CD1c-positive myeloid dendritic cell (primary cell): ENCODE results near the gene THSD4.
"Not testable (repeated sequence)": the region's sequence is repeated elsewhere in the genome, so short reads cannot be mapped to it uniquely, and the experiment has no call there.

Experiments used
- DNase-seq: peaks from one replicate; pipeline ENCODE4 v3.0.0-alpha.2; 2016; ENCODE audit errors: extremely low spot score

Gene THSD4

DNA sequence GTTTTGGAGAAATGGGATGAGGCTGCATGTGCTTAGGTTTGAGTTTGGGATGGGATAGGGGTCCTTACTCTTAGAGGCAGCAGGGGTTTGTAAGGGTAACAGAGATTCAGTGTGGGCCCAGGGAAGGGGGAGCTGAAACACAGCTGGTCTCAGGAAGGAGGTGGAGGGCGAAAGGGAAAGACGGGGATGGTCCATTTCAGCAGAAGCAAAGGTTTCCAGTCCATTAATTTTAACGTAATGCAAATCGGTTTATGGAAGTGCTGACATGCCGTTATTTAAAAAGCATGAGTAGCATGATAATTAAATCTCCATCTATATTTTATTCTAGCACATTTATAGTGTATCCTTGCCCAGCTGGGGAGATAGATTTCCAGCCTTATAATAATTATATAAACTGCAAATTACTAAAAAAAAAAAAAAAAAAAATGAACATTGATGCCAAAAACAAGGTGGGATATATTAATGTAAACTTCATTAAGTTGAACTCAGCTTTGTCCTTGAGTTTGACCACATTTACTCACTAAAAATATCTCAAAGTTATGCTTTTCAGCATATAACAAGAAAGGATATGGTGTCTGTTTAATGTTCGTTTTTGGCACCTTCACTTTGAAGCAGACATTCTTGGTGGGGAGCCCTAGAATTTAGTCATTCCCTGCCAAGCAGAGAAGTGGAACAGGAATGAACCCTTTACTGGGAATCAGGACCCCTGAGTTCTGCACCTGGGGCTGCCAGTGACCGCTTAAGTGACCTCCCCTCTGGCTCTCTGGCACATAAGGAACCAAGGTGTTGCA is 234.7 kb downstream of the THSD4 start:
- DNase-seq = no peak

DNA sequence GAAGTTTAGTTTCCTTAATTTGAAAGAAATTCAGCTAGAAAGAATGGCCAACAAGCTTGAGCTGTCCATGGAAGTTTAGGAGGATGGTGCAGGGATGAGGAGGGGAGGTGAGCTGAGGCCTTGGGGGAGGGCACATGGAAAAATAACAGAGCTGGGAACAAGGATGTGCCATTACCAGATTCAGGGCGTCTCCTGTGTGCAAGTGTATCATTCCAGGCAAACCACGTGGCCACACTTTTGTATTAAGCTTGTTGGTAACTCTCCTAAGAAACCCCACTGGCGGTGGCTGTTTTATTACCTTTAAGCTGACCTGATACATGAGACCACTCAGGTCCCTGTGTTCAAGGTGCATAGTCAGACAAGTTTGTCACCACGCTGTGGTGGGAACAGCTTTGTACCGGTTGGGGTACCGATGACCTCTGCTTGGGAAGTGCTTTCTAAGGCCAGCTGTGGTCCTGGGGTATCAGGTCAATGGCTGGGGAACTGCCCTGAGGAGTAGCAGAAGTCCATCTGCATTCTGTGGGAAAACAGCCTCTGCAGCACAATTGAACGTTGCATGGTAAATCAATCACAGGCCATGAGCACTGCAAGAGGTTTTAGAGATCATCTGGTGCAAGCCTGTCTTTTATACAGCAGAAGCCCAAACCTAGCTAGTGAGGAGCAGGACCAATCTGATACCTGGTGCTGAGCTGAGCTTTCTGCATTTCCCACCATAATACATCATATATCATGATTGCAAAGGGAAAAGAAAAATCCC is 235.5 kb downstream of the THSD4 start:
- no peak for DNase-seq

DNA sequence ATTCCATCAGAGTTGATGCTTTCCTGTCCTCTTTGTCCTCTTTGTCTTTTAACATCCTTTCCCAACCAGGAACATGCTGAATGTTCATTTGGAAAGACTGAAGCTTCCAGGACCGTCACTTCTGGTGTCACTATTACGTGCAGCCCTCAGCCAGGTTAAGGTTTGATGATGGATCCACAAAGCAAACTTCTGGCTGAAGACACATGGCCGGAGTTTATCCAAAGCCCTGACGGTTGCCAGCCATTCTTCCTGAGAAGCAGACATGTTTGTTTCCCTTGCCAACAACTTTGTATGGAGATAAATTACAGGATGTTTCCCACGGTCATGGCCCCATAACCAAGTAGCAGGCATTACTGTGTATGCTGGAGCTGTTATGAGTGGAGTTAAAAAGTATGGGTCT is 236.9 kb downstream of the THSD4 start:
- DNase-seq = no peak

DNA sequence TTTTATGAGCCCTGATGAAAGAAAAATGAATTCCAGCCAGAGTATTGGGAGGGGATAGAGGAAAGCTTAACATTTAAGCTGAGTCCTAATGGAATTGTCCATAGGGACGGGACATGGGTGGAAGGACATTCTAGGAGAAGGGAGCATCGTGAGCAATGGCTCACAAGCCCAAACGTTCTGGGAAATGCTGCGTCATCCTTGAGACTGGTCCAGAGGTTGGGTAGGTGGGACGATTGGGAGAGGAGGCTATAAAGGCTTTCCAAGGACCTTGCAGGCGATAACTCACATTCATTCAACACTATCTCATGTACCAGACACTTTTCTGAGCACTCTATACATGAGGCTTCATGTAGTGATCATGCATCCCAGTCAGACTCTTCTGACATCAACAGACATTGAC is 237.5 kb downstream of the THSD4 start:
- no peak for DNase-seq

DNA sequence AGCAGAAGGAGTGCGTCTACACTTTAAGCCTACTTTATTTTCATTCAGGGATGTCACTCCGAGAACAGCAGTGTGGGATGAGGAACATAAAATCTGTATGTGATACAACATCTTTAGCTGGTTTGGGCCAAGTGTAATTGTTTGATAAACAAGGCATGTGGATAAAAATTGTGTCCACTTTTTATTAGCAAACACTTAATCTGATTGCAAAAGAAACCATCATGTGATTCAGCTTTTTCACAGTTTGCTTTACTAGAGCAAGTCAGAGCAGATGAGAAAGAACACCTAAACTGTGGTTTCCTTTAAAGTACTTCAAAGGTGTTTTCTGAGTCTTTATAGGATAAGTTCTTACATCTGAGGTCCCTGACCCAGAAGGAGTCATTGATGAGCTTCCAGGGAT is 237.9 kb downstream of the THSD4 start:
- no peak for DNase-seq

DNA sequence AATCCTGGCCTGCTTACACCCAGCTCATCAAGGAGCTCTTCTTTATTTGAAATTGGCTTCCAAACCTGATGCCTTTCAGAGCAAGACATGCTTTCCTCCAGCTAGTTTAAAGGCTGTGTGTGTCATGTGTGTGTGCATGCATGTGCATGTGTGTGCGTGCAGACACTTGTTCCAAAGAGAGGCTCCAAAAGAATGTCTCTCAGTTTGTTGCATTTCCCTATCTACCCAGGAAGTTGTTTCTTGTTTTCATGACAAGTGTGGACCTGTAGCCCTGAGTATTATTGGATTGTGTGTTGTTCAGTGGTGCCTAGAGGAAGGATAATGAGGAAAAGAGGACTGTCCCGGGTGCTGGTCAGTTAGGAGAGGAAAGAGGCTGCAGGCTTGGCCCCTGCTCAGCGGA is 240.0 kb downstream of the THSD4 start:
- no peak for DNase-seq

DNA sequence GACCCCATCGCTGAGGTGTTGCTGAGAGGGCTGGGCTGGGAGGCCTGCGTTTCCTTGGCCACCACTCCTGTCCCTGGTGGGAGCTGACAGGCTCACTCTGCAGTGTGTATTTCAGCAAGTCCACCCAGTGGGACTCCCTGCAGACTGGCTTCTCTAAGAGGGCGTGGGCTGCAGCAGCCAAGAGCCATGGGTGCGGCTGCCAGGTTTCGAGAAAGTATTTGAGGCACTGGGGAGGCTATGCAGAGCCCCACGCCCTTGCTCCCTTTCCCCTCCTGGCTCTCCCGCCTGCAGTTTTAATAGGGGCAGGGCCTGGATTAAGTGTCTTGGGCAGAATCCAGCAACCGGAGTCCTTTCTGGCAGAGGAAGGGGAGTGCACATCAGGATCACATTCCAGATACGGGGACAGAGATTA is 242.1 kb downstream of the THSD4 start:
- DNase-seq = no peak

DNA sequence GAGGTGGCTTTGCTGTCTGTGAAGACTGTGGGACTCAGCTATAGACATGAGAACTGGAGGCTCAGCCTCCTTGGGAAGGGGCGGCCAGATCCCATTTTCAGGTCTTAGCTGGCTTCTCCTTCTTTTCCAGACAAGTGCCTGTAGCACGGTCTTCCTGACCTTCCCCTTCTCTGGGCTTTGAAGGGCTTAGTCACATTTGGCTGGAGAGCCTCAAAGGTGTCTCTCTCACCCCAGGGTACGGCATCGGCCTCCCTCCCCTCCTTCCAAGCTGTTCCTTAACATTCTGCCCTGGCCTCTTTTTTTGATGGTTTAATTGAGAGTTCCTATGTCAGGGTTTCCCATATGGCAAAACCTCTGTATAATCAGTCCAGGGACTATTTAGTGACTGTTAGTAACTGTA is 242.7 kb downstream of the THSD4 start:
- no peak for DNase-seq

DNA sequence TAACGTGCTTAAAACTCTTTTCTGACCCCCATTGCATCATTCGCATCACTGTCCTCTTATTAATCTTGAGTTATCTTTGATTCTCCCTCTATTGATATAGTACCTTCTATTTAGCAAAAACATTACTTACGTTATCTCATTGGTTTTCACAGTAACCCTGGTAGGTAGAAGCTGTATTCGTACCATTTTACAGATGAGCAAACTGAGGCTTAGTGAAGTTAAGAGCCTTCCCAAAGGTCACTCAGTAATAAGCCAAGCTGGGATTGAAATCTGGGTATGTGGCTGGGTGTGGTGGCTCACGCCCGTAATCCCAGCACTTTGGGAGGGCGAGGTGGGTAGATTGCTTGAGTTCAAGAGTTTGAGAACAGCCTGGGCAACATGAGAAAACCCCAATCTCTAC is 244.0 kb downstream of the THSD4 start:
- DNase-seq = no peak

DNA sequence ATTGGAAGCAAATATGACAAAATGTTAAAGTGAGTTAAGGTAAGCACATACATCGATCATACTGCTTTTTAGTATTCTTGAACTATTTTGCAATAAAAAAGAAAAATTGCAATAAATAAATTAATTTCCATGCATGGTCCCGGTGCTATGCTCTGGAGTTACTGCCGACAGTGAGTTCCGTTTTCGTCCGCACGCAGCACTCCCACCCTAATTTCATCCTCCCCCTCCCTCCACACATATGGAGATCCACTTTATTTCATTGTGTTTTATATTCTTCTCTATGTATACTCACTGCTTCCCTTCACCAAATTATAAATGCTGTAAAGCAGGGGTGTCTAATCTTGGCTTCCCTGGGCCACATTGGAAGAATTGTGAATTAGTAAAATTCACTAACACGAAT is 247.3 kb downstream of the THSD4 start:
- no peak for DNase-seq

DNA sequence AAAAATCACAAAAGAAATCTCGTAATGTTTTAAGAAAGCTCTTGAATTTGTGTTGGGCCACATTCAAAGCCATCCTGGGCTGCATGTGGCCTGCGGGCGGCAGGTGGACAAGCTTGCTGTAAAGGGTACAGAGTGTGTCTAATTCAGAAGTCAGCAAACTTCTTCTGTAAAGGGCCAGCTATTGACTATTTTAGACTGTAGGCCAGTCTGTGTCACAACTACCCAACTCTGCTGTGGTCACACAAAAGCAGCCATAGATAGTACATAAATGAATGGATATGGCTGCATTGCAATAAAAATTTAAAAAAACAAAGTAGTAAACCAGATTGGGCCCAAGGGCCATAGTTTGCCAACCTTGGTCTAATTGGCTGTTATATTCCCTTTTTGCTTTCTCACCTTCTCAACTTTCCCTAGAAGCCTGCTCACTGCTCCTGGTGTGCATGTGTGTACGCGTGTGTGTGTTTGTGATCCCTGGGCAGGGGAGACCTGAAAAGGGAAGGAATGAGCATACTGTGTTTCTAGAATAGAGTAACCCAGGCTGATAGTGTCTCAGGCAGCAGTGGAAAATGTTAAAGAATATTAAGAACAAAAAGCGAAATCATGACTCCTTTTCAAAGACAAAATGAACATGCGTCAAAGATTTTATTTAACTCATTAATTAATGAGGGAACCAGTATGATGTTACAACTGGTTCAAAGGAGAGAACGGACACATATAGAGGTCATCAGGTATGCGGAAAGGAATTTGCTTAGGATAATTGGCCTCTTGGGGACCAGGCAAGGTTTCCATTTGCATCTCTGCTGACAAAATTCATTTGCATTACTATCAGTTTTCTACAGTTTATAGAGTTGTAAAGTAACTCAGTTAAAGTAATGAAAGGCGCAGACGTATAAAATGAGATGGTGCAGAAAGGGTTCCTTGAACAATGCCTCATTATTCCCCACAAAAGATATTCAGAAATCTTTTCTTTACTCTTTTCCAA is 248.0 kb downstream of the THSD4 start:
- no peak for DNase-seq

DNA sequence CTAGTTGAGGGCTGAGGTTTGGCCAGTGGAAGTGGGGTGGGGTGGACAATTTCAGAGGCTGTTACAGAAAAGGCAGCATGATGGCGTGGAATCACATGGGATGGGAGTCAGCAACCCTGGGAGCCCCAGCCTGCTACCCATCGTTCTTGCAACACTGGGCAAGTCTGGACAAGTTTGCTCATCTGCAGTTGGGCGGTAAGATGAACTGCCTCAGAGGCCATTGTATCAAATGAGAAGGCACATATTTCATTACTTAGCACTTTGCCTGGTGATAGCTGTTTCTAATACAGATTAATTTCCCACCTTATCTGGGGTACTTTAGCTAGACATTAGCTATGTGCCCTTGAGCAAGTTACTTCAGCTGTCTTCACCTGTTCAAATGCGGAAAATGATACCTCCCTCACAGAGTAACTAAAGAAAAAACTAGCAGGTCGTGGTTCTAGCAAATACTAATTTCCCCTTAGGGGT is 248.9 kb downstream of the THSD4 start:
- no peak for DNase-seq

DNA sequence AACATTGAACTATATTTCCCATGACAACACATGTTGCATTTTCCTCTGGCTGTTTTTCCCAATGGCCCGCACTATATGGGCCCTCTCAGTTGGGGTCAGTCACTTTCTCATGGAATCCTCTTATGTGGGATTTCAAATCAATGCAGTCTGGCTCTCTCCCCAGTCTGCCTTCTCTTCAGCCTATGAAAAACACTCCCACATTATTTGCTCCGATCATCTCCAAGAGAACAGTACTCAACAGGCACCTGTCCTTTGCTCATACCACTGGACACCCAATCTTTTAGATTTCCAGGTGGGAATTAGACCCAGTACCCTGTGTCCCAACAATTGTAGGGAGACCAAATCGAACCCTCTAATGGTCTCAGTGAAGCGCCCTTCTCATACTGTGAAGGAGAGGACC is 251.3 kb downstream of the THSD4 start:
- DNase-seq = no peak

DNA sequence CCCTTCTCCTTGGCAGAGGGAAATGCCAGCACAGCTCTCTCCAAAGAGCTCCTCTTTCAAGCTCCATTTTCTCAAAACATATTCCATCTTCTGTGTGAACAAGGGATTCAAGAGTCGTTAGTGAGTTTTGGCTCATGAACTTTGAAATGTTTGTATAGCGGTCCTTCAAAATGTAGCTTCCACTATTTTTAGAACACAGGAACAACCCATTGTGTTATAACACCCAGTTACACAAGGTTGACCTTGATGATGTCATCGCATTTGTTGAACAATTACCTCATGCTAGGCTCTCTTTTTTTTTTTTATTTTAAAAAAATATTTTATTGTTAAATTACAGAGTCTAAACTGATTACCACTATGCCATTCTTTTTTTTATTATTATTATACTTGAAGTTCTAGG is 251.7 kb downstream of the THSD4 start:
- no peak for DNase-seq

DNA sequence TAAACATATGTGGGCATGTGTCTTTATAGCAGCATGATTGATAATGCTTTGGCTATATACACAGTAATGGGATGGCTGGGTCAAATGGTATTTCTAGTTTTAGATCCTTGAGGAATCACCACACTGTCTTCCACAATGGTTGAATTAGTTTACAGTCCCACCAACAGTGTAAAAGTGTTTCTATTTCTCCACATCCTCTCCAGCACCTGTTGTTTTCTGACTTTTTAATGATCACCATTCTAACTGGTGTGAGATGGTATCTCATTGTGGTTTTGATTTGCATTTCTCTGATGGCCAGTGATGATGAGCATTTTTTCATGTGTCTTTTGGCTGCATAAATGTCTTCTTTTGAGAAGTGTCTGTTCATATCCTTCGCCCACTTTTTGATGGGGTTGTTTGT is 252.5 kb downstream of the THSD4 start:
- DNase-seq = not testable (repeated sequence)

DNA sequence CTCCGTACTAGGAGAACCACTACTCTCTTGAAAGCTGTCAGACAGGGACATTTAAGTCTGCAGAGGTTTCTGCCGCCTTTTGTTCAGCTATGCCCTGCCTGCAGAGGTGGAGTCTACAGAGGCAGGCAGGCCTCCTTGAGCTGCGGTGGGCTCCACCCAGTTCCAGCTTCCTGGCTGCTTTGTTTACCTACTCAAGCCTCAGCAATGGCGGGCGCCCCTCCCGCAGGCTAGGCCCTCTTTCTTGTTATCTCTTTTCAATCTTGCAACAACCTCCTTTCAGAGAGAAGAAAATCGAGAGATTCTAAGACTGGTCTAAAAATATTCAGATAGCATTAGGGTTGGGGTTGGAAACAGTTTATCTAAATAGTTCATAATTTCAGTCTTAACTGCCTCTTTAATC is 257.5 kb downstream of the THSD4 start:
- DNase-seq = not testable (repeated sequence)

DNA sequence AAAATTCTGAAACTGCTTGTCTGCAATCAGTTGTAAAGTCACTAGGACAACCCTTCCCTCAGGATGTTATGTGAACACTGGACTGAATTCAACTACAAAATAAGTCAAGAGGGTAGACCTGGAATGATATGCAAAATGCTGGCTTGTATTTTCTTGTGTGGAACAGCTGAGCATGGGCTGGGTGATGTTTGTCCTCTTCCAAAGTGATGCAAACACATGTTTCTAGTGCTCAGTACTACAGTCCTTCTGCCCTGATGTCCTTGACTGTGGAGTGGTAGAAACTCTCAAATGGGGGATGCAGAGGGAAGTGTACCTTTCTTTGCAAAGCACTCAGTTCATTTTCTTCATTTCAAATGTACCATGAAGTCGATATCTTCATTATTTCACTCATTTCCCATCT is 258.6 kb downstream of the THSD4 start:
- no peak for DNase-seq

DNA sequence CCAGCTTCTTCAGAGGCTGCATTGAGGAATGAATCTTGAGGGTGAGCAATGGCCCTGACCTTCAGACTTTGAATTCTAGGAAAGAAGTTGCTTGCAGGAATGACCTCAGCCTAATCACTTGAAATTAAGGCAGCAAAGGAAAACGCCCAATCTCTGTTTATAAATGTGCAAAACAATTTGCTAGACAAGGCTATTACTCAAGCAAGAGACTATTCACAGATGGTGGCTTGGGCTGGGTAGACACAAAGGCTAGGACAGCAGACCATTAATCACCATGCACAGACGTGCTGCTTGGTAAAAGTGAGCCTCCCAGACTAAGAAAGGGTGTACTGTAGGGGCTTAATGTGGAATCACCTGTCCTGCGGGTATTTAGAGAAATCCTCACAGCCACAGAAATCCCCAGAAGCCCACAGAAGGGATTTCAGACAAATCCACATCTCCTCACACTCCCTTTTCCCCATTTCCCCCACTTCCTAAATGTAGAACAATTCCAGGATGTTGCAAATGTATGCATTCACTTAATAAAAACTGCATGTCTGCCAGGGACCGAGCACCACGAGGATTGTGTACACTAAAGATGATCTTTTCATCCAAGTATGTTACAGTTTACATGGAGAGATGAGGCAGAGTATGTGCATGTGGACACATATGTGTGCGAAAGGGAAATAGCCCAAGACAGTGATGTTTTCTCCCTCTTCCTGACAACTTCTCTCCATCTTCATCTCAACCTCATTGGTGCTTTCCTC is 259.5 kb downstream of the THSD4 start:
- no peak for DNase-seq

DNA sequence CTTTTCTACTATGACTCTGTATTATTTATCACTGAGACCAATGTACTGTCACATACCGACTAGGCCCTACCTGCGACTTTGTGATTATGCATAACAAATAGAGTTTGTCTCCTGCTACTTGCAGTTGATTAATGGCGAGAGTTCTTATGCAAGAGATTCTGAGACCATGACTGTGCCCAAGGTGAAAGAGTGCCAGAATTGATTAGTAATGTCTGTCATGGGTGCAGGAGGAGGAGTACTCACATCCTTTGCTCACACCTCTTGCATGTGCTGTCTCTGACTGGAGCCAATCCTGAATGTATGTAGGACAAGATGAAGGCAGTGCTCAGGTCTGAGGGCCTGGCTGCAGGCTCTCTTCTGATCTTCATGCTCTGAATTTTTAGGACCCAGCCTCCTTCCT is 260.7 kb downstream of the THSD4 start:
- no peak for DNase-seq

DNA sequence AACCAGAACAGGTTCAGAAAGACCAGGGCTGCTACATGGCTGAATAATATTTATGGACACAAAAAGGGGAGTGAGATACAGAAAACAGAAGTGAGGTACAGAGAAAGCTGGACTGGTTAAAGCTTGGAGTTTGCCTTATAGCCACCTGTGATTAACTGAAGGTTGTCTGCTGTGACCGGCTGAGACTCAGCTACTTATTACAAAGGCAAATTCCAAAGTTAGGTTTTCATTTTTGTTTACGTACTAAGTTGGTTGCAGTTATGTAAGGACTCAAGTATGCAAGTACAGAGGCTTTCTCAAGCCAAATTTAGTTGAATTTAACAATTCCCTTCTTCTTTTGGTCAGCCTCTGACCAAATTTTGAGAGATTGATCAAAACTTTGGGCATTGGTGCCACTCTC is 264.6 kb downstream of the THSD4 start:
- DNase-seq = no peak

DNA sequence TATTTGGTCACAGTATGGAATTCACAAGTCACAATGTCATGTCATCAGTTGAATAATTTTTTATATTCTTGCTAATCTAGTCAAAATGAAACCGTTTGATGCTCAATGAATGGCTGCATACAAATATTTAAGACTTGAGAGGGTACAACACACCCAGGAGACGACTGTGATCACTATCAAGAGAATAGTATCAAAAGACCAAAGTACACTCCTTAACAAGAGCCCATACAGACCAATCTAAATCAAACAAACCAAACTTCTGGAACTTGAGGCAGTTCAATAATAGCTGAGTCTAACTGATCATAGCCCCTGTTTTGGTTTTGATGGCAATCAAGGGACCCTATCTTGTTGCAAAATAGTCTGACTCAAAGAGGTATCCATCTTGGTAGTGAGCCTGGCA is 265.1 kb downstream of the THSD4 start:
- no peak for DNase-seq
